ENCODE data around the gene KLF11.

Gene KLF11

DNA sequence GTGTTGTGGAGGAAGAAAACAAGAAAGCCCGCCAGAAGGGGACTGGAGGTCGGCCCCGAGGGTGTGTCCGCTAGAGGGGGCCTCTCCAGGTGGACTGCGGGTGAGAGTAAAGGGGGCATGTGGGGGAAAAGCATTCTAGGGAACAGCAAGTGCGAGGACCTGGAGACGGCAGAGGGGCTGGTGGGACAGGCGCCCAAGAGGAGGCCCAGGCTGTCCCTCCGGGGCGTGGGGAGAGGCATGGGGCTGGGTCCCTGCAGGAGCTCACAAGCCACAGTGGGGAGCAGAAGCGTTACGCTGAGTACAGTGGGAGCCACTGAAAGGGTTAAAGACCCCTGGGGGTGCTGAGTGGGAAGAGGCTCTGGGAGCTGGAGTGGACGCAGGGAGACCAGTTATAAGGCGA lies 1.6 kb upstream of the KLF11 start:
- DNase-seq (ENCODE audit: low spot score) = no peak

DNA sequence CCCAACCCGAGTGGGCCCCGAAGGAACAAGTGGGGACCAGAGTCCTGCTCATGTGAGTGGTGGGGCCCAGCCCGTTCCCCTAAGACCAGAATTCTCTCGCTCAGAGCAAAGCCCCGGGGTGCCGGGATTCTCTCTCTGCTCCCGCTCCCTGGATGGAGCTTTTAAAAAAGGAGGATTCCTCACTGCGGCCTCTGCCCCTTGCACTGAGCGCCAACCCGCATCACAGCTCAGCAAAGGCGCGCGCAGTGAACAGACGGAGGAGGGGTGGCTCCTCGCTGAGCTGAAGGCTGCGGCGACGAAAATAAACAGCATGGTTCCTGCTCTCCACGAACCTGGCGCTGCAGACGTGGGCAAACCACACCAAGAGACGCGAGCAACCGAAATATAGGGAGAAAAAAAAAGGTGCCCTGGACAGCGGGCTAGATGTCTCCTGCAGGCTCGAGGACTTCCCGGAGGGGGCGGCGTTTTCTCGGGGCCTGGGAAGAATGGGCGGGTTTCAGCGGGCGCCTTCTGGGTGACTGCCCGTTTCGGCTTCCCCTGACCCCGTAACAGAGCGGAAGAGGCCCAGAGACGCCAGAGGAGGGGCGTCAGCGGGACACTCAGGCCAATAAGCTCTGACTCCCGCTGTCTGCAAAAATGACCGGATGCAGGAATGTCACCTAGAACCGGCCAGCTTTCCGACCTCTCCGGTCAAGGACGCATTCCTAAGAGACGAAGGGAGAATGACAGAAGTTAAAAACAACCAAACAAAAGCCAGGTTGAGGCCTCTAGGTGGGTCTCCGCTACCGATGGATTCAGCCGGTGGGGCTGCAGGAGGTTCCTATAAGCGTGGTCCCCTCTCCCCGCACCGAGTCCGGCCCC lies 819 bp upstream of the KLF11 start:
- no peak for DNase-seq (ENCODE audit: low spot score)

DNA sequence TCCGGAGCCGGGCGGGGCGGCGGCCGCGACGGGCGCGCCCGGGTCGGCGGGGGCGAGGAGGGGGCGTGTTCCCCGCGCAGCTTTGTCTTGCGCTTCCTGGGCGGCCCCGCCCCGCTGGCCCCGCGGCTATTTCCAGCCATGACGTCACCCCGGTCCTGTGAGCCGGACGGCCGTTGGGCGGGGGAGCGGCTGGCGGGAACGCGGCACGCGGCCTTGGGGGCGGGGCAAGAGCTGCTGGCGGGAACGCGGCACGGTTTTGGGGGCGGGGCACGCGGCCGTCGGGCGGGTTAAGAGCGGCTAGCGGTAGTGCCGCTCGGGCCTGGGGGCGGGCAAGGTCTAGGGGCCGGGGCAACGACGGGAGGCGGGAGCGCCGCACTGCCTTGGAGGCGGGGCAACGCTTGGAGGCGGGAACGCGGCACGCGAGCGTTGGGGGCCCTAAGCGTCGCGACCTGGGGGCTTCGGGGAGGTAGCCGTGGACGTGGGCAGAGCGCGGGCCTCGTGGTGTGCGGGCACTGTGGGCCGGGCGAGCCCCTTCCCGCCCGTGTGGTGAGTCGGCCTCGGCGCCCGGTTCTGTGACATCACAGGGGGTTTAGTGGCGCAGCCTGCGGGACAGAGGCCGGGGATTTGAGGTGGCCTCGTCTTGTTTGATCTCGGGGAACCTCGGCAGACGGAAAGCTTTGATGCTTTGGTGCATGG lies 704 bp downstream of the KLF11 start:
- DNase-seq (ENCODE audit: low spot score) = no peak

DNA sequence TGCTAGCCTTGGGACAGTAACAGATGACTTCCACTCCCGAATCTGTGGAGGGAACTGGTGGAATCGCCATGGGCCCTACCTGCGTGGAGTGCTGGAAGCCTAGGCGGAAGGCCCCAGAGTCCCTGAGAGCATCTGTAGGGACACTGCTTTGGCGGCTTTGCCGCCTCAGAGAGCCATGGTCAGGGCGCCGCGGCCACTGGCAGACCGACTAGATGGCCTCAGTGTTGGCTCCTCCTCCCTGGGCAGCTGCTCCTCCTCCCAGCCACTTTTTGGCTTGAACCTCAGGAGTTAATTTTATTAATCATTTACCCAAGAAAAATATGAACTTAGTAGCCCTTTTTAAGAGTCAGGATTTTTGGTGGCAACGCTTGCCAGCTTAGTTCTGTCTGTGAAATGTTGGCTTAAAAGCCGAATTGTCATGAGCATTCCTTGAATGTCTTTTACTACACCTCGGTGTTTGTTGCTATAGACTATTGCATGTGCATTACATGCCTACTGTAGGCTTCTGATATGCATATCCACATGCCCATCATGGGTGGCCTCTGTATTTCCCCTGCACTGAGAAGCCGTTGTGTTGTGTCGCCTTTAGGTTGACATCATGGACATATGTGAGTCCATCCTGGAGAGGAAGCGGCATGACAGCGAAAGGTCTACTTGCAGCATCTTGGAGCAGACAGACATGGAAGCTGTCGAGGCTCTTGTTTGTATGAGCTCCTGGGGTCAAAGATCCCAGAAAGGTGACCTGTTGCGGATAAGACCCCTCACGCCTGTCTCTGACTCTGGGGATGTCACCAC lies 2.4 kb downstream of the KLF11 start:
- no peak for DNase-seq (ENCODE audit: low spot score)

DNA sequence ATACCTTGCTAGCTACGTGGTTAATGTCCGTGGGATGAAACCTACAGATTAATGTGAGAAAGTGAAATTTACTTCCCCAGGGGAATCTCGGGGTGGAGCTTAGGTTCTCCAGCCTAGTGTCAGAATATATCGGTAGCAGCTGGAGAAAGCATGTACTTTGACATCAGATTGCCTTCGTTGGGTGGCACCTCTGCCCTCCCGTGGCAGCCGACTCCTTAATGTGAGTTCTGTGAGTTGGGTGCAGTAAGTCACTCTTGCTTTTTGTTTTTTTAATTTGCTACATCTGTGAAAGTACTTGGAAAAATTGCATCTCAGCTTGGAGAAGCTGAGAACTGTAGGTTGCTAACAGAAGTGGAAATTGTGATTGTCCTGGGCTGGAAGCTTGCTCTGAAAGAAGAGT lies 3.6 kb downstream of the KLF11 start:
- DNase-seq (ENCODE audit: low spot score) = no peak

DNA sequence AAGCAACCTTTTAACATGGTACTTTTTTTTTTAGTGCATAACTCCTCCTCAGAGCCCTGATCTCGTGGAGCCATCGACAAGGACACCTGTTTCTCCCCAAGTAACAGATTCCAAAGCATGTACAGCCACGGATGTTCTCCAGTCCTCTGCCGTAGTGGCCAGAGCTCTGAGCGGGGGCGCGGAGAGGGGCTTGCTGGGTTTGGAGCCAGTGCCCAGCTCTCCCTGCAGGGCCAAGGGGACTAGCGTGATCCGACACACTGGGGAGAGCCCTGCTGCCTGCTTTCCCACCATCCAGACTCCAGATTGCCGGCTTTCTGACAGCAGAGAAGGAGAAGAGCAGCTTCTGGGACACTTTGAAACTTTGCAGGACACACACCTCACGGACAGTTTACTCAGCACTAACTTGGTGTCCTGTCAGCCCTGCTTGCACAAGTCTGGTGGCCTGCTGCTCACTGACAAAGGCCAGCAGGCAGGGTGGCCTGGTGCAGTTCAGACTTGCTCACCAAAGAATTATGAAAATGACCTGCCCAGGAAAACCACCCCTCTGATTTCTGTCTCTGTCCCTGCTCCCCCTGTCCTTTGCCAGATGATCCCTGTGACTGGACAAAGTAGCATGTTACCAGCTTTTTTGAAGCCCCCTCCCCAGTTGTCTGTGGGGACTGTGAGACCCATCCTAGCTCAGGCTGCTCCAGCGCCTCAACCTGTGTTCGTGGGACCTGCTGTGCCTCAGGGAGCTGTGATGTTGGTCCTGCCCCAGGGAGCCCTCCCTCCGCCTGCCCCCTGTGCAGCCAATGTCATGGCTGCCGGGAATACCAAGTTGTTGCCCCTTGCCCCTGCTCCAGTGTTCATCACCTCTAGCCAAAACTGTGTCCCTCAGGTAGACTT lies 4.5 kb downstream of the KLF11 start:
- DNase-seq (ENCODE audit: low spot score) = no peak

DNA sequence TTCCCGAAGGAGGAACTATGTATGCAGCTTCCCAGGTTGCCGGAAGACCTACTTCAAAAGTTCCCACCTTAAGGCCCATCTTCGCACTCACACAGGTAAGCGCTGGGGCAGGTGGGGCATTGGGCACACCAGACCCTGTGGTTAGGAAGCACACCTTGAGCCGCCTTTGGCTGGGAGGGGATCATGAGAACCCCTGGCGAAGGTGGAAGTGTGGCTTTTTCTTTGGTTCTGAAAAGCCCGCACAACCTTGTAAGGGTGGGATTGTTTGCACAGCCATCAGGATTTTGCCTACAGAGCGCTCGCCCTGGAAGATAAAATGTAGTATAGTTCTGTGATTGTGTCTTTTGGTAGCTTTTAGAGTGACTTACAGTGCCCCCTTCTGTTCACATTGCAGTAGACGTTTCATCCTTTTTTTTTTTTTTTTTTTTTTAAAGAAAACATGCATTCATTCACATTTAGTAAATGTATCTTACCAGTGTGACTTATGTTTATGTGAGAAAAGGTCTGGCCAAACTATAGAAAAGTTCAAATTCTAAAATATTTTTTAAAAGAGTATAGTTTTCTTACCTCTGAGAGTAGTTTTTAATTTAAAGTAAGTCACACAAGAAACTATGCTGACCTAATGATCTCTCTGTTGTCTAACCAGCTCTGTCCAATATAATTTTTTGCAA lies 5.3 kb downstream of the KLF11 start:
- no peak for DNase-seq (ENCODE audit: low spot score)

DNA sequence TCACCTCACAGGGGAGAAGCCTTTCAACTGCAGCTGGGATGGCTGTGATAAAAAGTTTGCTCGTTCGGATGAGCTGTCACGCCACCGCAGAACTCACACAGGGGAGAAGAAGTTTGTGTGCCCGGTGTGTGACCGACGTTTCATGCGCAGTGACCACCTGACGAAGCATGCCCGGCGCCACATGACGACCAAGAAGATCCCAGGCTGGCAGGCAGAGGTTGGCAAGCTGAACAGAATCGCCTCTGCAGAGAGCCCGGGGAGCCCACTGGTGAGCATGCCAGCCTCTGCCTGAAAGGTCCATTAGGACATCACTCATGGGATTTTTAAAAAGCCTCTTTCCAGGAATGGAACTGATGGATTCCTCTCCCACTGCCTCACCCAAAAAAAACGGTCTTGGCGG lies 8.9 kb downstream of the KLF11 start:
- no peak for DNase-seq (ENCODE audit: low spot score)

DNA sequence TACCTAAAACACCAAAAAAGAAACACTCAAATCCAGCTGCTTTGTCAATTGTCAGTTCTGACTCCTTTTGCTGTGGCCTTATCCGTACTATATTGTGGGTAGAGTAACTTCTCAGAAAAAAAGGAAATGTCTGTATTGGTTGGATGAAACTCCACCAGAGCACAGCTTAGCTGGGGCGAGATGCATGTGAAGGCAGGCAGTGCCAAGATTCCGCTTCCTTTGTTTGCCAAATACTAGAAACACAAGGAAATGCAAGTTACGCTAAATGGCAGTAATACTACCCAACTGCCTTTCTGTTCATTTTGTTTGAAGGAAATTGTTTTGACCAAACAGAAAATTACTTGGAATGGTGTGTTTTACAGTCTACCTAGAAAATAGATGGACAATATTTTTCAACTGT lies 10.0 kb downstream of the KLF11 start:
- no peak for DNase-seq (ENCODE audit: low spot score)

DNA sequence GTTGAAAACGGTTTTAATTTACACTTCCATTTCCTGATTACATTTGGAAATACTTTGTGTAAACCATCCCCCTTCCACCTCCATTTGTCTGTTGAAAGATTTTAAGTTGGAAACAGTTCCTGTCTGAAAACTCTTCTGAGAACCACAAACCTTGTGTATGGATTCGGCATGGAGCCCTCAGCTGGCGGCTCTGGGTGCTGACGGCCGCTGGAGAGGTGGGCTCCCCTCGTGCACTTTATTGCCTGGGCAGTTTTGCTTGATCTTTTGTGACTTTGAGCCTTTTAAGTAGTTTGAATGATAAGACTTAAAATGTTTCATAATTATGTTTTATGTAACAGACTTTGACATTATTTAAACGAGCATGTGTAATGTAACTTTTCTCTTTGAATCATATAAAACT lies 11.1 kb downstream of the KLF11 start:
- no peak for DNase-seq (ENCODE audit: low spot score)

DNA sequence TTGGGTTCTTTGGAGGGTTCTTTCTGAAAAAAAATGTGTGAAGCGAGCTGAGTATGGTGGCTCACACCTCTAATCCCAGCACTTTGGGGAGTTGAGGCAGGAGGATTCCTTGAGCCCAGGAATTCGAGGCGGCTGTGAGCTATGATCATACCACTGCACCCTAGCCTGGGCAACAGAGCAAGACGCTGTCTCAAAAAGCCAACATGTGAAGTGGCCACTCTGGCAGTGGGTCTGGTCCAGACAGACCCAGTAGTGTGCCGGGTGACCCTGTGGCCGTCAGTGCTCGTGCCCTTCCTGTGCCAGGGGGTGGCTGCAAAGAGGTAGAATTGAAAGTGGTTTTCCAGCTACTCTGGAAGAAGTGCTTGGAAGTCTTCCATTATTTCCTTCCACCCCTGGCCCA lies 11.6 kb downstream of the KLF11 start:
- no peak for DNase-seq (ENCODE audit: low spot score)

DNA sequence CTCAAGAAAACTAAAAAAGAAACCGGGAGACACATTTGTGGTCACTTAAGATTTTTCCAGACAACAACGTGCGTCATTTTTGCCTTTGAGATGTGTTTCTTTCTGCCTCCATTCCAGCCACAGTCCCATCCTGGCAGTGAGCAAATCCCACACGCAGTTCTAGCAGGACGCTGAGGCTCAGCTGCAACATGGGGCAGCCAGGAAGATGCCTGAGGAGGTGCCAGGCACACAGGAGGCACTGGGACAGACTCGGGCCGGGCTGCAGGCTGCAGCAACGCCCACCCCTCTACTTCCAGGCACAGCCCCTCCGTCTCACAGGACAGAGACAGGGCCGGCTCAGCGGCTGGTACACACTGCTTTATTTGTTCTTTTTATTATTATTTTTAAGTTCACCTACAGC lies 13.1 kb downstream of the KLF11 start:
- DNase-seq (ENCODE audit: low spot score) = no peak

DNA sequence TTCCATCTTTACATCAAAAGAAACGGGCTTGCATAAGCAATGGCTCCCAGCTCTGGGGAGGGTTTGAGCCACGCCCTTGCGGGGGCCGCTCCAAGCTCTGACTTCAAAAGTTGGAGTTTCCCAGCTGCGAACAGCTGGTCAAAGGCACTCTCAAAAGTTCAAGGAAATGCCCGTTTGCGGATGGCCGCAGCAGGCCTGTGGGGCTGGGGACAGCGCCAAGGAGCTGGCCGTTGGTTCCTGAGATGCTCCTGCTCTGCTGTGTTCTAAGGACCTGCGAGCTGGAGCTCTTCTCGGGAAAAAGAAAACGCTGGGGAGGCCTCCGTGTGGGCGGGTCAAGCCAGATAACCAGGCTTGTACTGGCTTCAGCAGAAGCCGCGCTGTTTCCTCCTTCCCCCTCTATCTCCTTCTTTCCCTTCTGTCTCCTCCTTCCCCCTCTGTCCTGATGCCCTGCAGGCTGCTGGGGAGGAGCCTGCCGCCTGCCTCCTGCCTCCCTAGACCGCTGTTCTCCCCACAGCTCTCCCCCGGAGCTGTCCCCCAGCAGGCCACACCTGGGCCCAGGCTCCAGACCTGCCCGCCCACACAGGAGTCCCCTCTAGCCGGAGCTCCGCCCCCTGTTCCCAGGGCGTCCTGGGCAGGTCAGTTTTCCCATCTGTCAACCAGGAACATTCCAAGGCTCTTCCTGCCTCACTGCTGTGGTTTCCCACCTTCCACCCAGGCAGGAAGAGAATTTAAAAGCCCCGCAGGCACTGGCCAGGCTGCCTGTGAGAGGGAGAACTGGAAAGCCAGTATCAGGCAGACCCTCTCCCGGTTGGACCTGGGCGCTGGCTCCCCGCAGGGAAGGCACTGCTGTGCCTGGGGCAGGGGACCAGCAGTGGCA lies 14.1 kb downstream of the KLF11 start:
- DNase-seq (ENCODE audit: low spot score) = peak; percentile 43

DNA sequence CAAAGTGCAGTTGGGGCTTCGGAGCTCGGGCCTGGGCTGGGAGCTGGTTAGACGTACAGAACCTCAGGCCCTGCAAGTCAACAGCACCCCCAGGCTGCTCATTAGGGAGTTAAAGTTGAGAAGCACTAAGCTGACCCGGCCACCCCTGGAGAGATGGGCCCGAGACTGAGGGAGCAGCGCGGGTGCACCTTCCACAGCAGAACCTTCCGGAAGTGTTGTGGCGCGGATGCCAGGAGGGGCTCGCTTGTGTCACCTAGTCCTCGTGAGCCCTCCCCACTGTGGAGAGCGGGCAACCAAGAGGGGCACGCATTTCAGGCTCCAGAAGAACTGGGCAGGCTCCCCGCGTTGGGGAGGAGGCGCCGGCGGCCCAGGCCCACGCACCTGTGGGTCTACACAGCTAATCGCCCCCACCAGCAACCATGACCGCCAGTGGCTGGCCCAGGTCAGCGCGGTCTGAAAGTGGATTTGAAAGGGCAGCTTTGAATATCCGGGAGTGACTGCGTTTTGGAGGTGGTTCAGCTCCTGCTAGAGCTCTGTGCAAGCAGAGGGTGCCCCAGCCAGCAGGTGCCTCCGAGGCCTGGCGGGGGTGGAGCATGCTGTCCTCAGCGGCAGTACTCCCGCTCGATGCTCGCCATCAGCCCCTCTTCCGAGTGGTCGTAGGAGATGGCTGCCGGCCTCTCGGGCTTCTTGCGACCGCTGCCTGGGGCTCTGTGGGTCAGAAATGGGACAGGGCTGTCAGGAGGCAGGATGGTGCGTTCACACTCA lies 15.1 kb downstream of the KLF11 start:
- no peak for DNase-seq (ENCODE audit: low spot score)

DNA sequence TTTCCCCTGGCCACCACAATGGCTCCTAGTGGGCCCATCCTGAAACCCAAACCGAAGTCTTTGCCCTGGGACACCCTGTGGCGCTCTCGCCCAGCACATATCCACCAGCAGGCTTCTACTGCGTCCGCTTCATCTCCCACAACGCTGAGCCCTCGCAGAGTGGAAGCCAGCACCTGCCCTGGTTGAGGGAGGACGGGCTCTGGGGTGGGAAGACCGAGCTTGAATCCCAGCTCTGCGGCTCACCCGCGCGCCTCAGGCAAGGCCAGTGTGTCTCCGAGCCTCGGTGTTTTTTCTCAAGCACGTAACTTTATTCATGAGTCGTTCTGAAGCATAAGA lies 15.6 kb downstream of the KLF11 start:
- DNase-seq (ENCODE audit: low spot score) = no peak

DNA sequence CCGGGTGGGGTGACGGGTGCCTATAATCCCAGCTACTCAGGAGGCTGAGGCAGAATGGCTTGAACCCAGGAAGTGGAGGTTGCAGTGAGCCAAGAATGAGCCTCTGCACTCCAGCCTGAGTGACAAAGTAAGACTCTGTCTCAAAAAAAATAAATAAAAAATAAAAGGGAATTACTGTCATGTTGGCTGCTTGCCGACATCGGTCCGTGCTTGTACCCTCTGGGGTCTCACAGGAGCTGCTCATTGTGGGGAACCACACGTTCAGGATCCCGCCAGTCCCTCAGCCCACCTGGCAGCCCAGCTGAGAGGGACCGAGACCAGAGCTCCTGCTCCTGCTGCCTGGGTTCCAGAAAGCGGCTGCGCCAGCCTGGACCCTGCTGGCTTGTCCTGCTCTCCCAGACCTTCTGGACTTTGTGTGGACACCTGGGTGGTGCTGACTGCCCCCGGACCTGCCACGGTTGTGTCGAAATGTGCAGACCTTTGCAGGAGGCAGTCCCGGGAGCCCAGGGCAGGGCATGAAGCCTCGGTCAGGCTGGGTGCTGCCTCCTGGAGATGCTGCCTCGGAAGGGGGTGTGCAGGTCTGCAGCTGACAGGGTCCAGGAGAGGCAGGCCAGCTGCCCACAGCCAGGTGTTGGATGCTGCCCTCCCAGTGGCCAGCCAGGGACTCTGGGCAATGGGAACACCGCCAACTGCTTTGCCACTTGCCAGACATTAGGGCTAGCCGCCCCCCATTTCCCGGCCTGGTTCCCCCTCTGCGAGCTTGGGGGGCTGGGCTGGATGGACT lies 16.4 kb downstream of the KLF11 start:
- no peak for DNase-seq (ENCODE audit: low spot score)

DNA sequence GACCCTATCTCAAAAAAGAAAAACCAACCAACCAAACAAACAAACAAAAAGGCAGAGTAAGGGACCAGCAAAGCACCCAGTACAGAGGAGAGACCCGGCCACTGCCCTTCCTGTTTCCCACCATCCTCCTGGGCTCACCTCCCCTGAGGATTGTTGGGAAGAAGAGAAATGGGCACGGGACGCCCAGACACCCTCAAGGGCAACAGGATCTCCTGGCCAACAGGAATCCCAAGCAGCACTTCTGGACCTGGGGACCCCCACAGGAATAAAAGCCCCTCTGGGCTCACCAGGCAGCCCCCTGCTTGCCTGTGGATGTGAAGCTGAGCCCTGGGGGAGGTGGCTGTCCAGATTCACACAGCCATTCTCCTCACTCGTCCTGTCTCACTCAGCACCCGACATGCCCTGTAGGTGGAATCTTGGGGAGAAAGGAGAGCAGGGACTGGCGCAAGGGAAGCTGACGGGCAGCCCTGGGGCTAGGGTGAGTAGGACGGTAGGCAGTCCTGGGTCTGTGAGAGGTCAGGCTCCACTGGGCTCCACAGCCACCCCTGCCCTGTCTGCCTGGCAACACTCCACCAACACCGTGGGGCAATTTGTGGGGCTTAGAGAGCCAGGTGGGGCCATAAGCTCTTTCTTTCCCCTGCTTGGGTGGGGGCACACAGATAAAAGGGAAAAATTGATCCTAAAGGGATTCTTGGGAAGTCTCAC lies 18.0 kb downstream of the KLF11 start:
- DNase-seq (ENCODE audit: low spot score) = no peak

DNA sequence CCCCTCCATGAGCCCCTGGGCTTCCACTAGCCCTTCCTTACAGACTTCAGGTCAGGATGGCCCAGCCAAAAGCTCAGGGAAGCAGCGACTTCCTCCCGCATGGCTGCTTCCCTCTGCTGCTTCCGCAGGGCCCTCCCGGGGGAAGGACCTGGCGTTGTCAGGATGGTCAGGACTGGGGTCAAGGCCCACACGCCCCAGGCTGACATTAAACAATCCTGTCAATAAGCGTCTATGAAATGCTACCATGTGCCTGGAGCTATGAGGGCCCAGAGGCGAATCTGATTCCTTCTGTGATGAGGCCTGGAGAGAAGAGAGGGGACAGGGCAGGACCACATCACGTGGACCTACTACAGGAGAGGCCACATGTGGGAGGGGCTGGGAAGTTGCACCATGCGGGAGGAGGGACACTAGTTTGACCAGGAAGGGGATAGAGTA lies 19.6 kb downstream of the KLF11 start:
- DNase-seq (ENCODE audit: low spot score) = no peak
